NCI-H187 treated with DMSO at 0.1 percent for 48 hours (cell line): ENCODE results near the gene ALS2CL.
"Not testable (repeated sequence)": the region's sequence is repeated elsewhere in the genome, so short reads cannot be mapped to it uniquely, and the experiment has no call there.

ENCODE experiments used
- DNase-seq: peaks from one replicate; lab custom pipeline; 2025; lab: John Stamatoyannopoulos, UW

Gene ALS2CL

GRCh38 chr3:46693038-46693891, at the start of gene ALS2CL:
ALS2CL (minus strand) TSS chr3:46693679; CDS start chr3:46689440, 4,239 bp downstream.
- no peak for DNase-seq

GRCh38 chr3:46742992-46743585, 49.6 kb upstream of the ALS2CL start:
- DNase-seq, result no peak

GRCh38 chr3:46739565-46739964, 46.1 kb upstream of the ALS2CL start:
- DNase-seq, result not testable (repeated sequence)

- DNase-seq, result no peak
Observed at GRCh38 chr3:46737329-46737731, 43.9 kb upstream of the ALS2CL start.

- DNase-seq, result no peak
Observed at GRCh38 chr3:46736006-46736872, 42.8 kb upstream of the ALS2CL start.

GRCh38 chr3:46734773-46735172, 41.3 kb upstream of the ALS2CL start:
- no peak for DNase-seq

GRCh38 chr3:46733026-46733800, 39.7 kb upstream of the ALS2CL start:
- no peak for DNase-seq

GRCh38 chr3:46731795-46732194, 38.3 kb upstream of the ALS2CL start:
- DNase-seq, result no peak

- DNase-seq, result no peak
Observed at GRCh38 chr3:46730819-46731218, 37.3 kb upstream of the ALS2CL start.

- DNase-seq, result no peak
Observed at GRCh38 chr3:46729038-46729437, 35.6 kb upstream of the ALS2CL start.

GRCh38 chr3:46725621-46726314, 32.3 kb upstream of the ALS2CL start:
- DNase-seq, result no peak

GRCh38 chr3:46724424-46724823, 30.9 kb upstream of the ALS2CL start:
- no peak for DNase-seq

GRCh38 chr3:46722443-46722842, 29.0 kb upstream of the ALS2CL start:
- no peak for DNase-seq

GRCh38 chr3:46721009-46721408, 27.5 kb upstream of the ALS2CL start:
- DNase-seq, result no peak

GRCh38 chr3:46719735-46720271, 26.3 kb upstream of the ALS2CL start:
- no peak for DNase-seq

- DNase-seq, result no peak
Observed at GRCh38 chr3:46719044-46719565, 25.6 kb upstream of the ALS2CL start.

GRCh38 chr3:46717447-46718231, 24.2 kb upstream of the ALS2CL start, which contains the start of gene PRSS50:
PRSS50 (minus strand) TSS chr3:46717869; CDS start chr3:46717824, 45 bp downstream.
- no peak for DNase-seq

- DNase-seq, result no peak
Observed at GRCh38 chr3:46716461-46717441, 23.3 kb upstream of the ALS2CL start.
